Activated T-cell treated with anti-CD3 and anti-CD28 coated beads, Interleukin-2, amount 50 U/mL, for 48 hours (primary cell): ENCODE data around the gene MAML3.

Experiments used
- DNase-seq, 2 experiments: peaks; one replicate each; pipeline ENCODE4 v3.0.0-alpha.2; 2020

MAML3 gene

GRCh38 chr4:139768896-139769295 is 385.1 kb downstream of the MAML3 start:
- DNase-seq: no peak

- no peak for DNase-seq
These were observed 385.6 kb downstream of the MAML3 start for GRCh38 chr4:139768366-139768765.

GRCh38 chr4:139767585-139767984 is 386.4 kb downstream of the MAML3 start:
- no peak for DNase-seq

- DNase-seq: no peak
These were observed 386.8 kb downstream of the MAML3 start for GRCh38 chr4:139767168-139767567.

GRCh38 chr4:139764686-139765310 is 389.2 kb downstream of the MAML3 start:
- DNase-seq: no peak

GRCh38 chr4:139764182-139764581 is 389.8 kb downstream of the MAML3 start:
- DNase-seq: no peak

GRCh38 chr4:139763672-139764071 is 390.3 kb downstream of the MAML3 start:
- no peak for DNase-seq

GRCh38 chr4:139763205-139763604 is 390.8 kb downstream of the MAML3 start:
- DNase-seq: no peak

- DNase-seq: no peak
These were observed 391.3 kb downstream of the MAML3 start for GRCh38 chr4:139762720-139763119.

- no peak for DNase-seq
These were observed 392.5 kb downstream of the MAML3 start for GRCh38 chr4:139761461-139761860.

- DNase-seq: no peak
These were observed 393.4 kb downstream of the MAML3 start for GRCh38 chr4:139760567-139760966.

- DNase-seq: no peak
These were observed 394.9 kb downstream of the MAML3 start for GRCh38 chr4:139759097-139759496.

GRCh38 chr4:139756391-139757180 is 397.4 kb downstream of the MAML3 start:
- no peak for DNase-seq

- no peak for DNase-seq
These were observed 399.0 kb downstream of the MAML3 start for GRCh38 chr4:139754938-139755337.

GRCh38 chr4:139753686-139754085 is 400.3 kb downstream of the MAML3 start:
- DNase-seq: no peak

- no peak for DNase-seq
These were observed 404.0 kb downstream of the MAML3 start for GRCh38 chr4:139749835-139750498.

GRCh38 chr4:139749338-139749737 is 404.6 kb downstream of the MAML3 start:
- DNase-seq: no peak

GRCh38 chr4:139746431-139747171 is 407.4 kb downstream of the MAML3 start:
- DNase-seq: no peak

- DNase-seq: no peak
These were observed 408.8 kb downstream of the MAML3 start for GRCh38 chr4:139745111-139745639.

GRCh38 chr4:139744232-139744631 is 409.8 kb downstream of the MAML3 start:
- no peak for DNase-seq

GRCh38 chr4:139743027-139743426 is 411.0 kb downstream of the MAML3 start:
- no peak for DNase-seq

GRCh38 chr4:139740531-139741041 is 413.4 kb downstream of the MAML3 start:
- DNase-seq: no peak

GRCh38 chr4:139740121-139740520 is 413.9 kb downstream of the MAML3 start:
- no peak for DNase-seq
